Raji (cell line): ENCODE measurements around the gene GPX6.

Source experiments
- POLR2A ChIP-seq: IDR thresholded peaks from 2 replicates; pipeline ENCODE4 v1.6.1; 2011; ENCODE audit warnings: low read depth, low read length, control low read depth; ENCODE audit not compliant: insufficient read depth

The GPX6 gene

GRCh38 chr6:28496099-28496779 lies 19.4 kb downstream of the GPX6 start:
- no peak for TF ChIP-seq POLR2A

- no peak for TF ChIP-seq POLR2A
These were observed 23.6 kb downstream of the GPX6 start for GRCh38 chr6:28491984-28492317.

- TF ChIP-seq POLR2A = no peak
These were observed 25.2 kb downstream of the GPX6 start for GRCh38 chr6:28490205-28490890.

- no peak for TF ChIP-seq POLR2A
These were observed 26.0 kb downstream of the GPX6 start for GRCh38 chr6:28489366-28490204.

- no peak for TF ChIP-seq POLR2A
These were observed 26.7 kb downstream of the GPX6 start for GRCh38 chr6:28488916-28489365.

- no peak for TF ChIP-seq POLR2A
These were observed 28.4 kb downstream of the GPX6 start for GRCh38 chr6:28486988-28487742.

GRCh38 chr6:28486533-28486932 lies 29.1 kb downstream of the GPX6 start:
- TF ChIP-seq POLR2A = no peak

- TF ChIP-seq POLR2A = no peak
These were observed 30.1 kb downstream of the GPX6 start for GRCh38 chr6:28485482-28485881.

- no peak for TF ChIP-seq POLR2A
These were observed 35.2 kb downstream of the GPX6 start for GRCh38 chr6:28480253-28480932.

GRCh38 chr6:28478518-28478917 lies 37.1 kb downstream of the GPX6 start:
- no peak for TF ChIP-seq POLR2A

GRCh38 chr6:28474441-28475219 lies 41.0 kb downstream of the GPX6 start:
- TF ChIP-seq POLR2A = no peak

GRCh38 chr6:28468056-28468455 lies 47.5 kb downstream of the GPX6 start:
- no peak for TF ChIP-seq POLR2A

GRCh38 chr6:28462401-28462800 lies 53.2 kb downstream of the GPX6 start:
- TF ChIP-seq POLR2A = no peak

- no peak for TF ChIP-seq POLR2A
These were observed 57.0 kb downstream of the GPX6 start for GRCh38 chr6:28458568-28458967.
